OCI-LY7 (cell line): Measurements from ENCODE around the gene SYT14. TPM values are rescaled to one million over a fixed set of nuclear protein-coding genes. Genes with fewer than 3 reads are reported as not detected.
"Not testable (repeated sequence)": the region's sequence is repeated elsewhere in the genome, so short reads cannot be mapped to it uniquely, and the experiment has no call there.

Experiments used
- Bru-seq: library from RNA; stranded (reverse); fragments of 400-500 nt; gene quantifications from one replicate; lab custom pipeline; 2021; lab: Mats Ljungman, UMichigan
- BruChase-seq, 2 experiments: library from RNA; stranded (reverse); fragments of 400-500 nt; gene quantifications; one replicate each; lab custom pipeline; 2021; lab: Mats Ljungman, UMichigan
- BruUV-seq: library from RNA; stranded (reverse); fragments of 400-500 nt; replicated peaks from 2 replicates; lab custom pipeline; 2021; lab: Mats Ljungman, UMichigan
- CTCF ChIA-PET: fragments of 300-600 bp; sonication (Branson Sonifier 250); formaldehyde crosslinking; loops from one replicate; lab custom pipeline; 2022; ENCODE audit warnings: antibody characterized with exemption; ENCODE audit not compliant: unreplicated experiment; lab: Charles Lee
- POLR2A ChIA-PET: fragments of 300-600 bp; sonication (Branson Sonifier 250); formaldehyde crosslinking; loops from one replicate; lab custom pipeline; 2022; ENCODE audit warnings: antibody characterized with exemption; lab: Charles Lee
- DNase-seq: peaks from one replicate; pipeline ENCODE4 v3.0.0-alpha.2; 2015; ENCODE audit warnings: low spot score
- H2AFZ ChIP-seq: fragments of 200-600 bp; sonication (generic), shearing (Covaris generic); 2 replicates; pipeline ENCODE4 v1.6.1; 2014; ENCODE audit warnings: mild to moderate bottlenecking, antibody characterized with exemption, low read length, moderate library complexity
- H3K27ac ChIP-seq: fragments of 200-600 bp; sonication (generic); 2 replicates; pipeline ENCODE4 v1.5.1; 2014; ENCODE audit warnings: mixed run types, low read depth, mild to moderate bottlenecking, moderate library complexity, low read length, inconsistent platforms; ENCODE audit not compliant: poor library complexity, severe bottlenecking
- H3K36me3 ChIP-seq: fragments of 200-600 bp; sonication (generic); 2 replicates; pipeline ENCODE4 v1.6.1; 2014; ENCODE audit warnings: mild to moderate bottlenecking, antibody characterized with exemption, low read length, moderate library complexity, mixed read lengths; ENCODE audit not compliant: insufficient read depth
- H3K4me1 ChIP-seq: fragments of 200-600 bp; sonication (generic); 2 replicates; pipeline ENCODE4 v1.5.1; 2014; ENCODE audit warnings: mild to moderate bottlenecking, low read length; ENCODE audit not compliant: insufficient read depth, poor library complexity, severe bottlenecking
- H3K4me2 ChIP-seq: fragments of 200-600 bp; sonication (generic); 2 replicates; pipeline ENCODE4 v1.6.1; 2014; ENCODE audit warnings: mild to moderate bottlenecking, low read length
- H3K4me3 ChIP-seq: fragments of 200-600 bp; sonication (generic); 2 replicates; pipeline ENCODE4 v1.5.1; 2014; ENCODE audit warnings: mild to moderate bottlenecking, low read depth, low read length; ENCODE audit not compliant: poor library complexity, severe bottlenecking
- H3K79me2 ChIP-seq: fragments of 200-600 bp; sonication (generic); 2 replicates; pipeline ENCODE4 v1.6.1; 2016; ENCODE audit warnings: low read depth, mild to moderate bottlenecking, low read length, moderate library complexity, mixed read lengths; ENCODE audit not compliant: insufficient read depth
- H3K9me2 ChIP-seq: fragments of 200-600 bp; sonication (generic); 2 replicates; pipeline ENCODE4 v1.6.1; 2016; ENCODE audit warnings: mild to moderate bottlenecking, low read length, mixed read lengths; ENCODE audit not compliant: insufficient read depth
- H3K9me3 ChIP-seq: fragments of 200-600 bp; sonication (generic); 2 replicates; pipeline ENCODE4 v1.6.1; 2014; ENCODE audit warnings: mild to moderate bottlenecking, mixed run types, low read length, mixed read lengths
- H4K20me1 ChIP-seq: fragments of 200-600 bp; sonication (generic); 2 replicates; pipeline ENCODE4 v1.6.1; 2014; ENCODE audit warnings: mild to moderate bottlenecking, antibody characterized with exemption, low read length, moderate library complexity, mixed read lengths; ENCODE audit not compliant: insufficient read depth
- EZH2phosphoT487 ChIP-seq: fragments of 200-600 bp; sonication (generic); IDR thresholded peaks from 2 replicates; pipeline ENCODE4 v1.6.1; 2018; ENCODE audit warnings: low read depth, borderline replicate concordance, mild to moderate bottlenecking, mixed run types, antibody characterized with exemption, low read length, moderate library complexity, mixed read lengths
- intact Hi-C: fragments of 100-400 bp; cut with micrococcal nuclease; formaldehyde crosslinking; loops from one replicate; pipeline ENCODE4 v1.10.0; 2022; ENCODE audit not compliant: unreplicated experiment
- long read RNA-seq: library from polyadenylated mRNA; stranded (forward); transcript quantifications from one replicate; pipeline ENCODE4 v2.0.0, GENCODE V29; 2022
- total RNA-seq, 2 experiments: library from RNA; depleted of rRNA in 1 of 2; stranded (reverse); fragments of >200 nt in 1 of 2; shearing (Covaris generic) in 1 of 2; gene quantifications; 2 replicates each; pipeline ENCODE4 v1.2.3, GENCODE V29; 2014 to 2022
- TF ChIP-seq, protein P1 (sequence below): fragments of 200-600 bp; sonication (generic); conservative IDR thresholded peaks from 2 replicates; pipeline ENCODE4 v1.5.1; 2014; ENCODE audit warnings: mild to moderate bottlenecking, antibody characterized with exemption, low read length, moderate library complexity, mixed read lengths

The SYT14 gene
- total RNA-seq (2014; rRNA removed; shearing (Covaris generic)) (not detected in 2 replicates), total RNA-seq (2022) (not detected in 2 replicates), Bru-seq, nascent RNA (percentile 1 among the genes with signal in this experiment), BruChase-seq, experiment 1, labeled RNA remaining after a 6-hour chase (not detected), BruChase-seq, experiment 2, labeled RNA remaining after a 2-hour chase (percentile 1 among the genes with signal in this experiment)
- long read RNA-seq = 0 reads

DNA sequence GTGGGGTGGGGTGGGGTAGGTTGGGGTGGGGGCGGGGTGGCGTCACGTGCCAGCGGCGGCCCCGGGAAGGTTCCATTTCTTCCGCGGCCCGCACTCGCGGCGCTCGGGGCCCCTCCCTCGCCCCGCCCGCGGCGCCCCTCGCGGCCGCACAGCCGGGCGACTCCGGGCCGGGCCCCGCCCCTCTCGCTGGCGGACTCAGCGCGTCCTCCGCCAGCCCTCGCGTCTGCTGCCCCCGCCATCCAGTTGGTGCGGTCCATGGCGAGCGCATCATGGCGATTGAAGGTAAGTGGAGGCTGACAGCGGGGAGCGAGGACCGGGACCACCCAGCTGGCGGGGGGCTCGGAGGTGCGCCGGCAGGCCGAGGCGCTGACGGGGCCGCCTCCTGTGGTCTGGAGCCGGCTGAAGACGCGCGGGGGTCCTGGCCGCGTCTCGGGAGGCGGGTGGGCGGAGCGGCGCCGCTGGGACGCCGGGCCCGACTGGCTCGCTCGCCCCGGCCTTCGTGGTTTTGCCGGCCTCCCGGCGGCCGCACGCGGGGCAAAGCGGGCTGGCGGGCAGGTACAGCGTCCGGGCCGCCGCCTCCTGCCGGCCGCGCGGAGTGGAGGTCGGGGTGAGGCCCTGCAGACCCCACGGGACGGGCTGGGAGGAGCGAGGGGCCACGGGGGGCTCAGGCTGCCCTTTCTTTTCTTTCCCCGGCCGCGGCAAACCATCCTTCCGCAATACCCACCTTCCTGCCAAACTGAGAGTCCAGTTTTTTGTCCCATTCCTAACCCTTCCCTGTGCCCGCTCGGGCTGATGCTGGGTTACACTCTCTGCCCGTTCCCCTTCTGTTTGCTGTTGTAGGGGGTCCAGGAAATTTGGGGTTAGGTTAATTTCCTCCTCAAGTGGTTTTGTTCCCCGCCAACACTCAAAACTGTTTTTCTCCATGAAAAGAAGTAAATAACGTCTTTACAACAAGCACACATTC, at the start of gene SYT14:
Gene SYT14, plus strand, starts transcription at position 222 of the 964 bp plus-strand sequence. Its CDS starts 48 bp downstream, at position 270.
- H3K9me3 ChIP-seq = no peaks in the 10 kb centered on the region
- no peak within 1 kb of the TSS for H3K4me3 ChIP-seq
- intact Hi-C loops = no loop called here
- no peak within 1 kb of the TSS for H2AFZ ChIP-seq
- no peak within 1 kb of the TSS for H3K4me2 ChIP-seq
- no TSS peak for BruUV-seq
- no peak for TF ChIP-seq EZH2phosphoT487
- TF ChIP-seq, protein P1, sequence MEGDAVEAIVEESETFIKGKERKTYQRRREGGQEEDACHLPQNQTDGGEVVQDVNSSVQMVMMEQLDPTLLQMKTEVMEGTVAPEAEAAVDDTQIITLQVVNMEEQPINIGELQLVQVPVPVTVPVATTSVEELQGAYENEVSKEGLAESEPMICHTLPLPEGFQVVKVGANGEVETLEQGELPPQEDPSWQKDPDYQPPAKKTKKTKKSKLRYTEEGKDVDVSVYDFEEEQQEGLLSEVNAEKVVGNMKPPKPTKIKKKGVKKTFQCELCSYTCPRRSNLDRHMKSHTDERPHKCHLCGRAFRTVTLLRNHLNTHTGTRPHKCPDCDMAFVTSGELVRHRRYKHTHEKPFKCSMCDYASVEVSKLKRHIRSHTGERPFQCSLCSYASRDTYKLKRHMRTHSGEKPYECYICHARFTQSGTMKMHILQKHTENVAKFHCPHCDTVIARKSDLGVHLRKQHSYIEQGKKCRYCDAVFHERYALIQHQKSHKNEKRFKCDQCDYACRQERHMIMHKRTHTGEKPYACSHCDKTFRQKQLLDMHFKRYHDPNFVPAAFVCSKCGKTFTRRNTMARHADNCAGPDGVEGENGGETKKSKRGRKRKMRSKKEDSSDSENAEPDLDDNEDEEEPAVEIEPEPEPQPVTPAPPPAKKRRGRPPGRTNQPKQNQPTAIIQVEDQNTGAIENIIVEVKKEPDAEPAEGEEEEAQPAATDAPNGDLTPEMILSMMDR = no peak
- DNase-seq = no peak
- H3K79me2 ChIP-seq = no peaks in the 10 kb centered on the region
- CTCF ChIA-PET = no interaction called here
- no peak within 1 kb of the TSS for H3K27ac ChIP-seq
- H3K36me3 ChIP-seq = no peaks in the 10 kb centered on the region
- no peaks in the 10 kb centered on the region for H3K4me1 ChIP-seq
- H3K9me2 ChIP-seq = no peaks in the 10 kb centered on the region
- POLR2A ChIA-PET = no interaction called here
- no peaks in the 10 kb centered on the region for H4K20me1 ChIP-seq

DNA sequence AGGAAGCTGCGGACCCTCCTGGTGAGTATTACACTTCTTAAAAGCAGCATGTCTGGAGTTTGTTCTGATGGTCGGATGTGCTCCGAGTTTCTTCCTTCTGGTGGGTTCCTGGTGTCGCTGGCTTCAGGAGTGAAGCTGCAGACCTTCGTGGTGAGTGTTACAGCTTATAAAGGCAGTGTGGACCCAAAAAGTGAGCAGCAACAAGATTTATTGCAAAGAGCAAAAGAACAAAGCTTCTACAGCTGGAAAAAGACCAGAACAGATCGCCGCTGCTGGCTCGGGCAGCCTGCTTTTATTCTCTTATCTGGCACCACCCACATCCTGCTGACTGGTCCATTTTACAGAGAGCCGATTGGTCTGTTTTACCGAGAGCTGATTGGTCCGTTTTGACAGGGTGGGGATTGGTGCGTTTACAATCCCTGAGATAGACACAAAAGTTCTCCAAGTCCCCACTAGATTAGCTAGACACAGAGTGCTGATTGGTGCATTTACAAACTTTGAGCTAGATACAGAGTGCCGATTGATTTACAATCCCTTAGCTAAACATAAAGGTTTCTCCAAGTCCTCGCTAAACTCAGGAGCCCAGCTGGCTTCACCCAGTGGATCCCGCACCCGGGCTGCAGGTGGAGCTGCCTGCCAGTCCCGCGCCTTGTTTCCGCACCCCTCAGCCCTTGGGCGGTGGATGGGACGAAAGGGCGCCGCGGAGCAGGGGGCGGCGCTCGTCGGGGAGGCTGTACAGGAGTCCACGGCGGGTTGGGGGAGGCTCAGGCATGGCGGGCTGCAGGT, 49.5 kb upstream of the SYT14 start:
- H3K36me3 ChIP-seq, H3K9me3 ChIP-seq, H3K27ac ChIP-seq, H3K9me2 ChIP-seq, H3K4me1 ChIP-seq, CTCF ChIA-PET, H2AFZ ChIP-seq, H3K4me2 ChIP-seq, DNase-seq, H3K4me3 ChIP-seq, BruUV-seq, H4K20me1 ChIP-seq, intact Hi-C loops, H3K79me2 ChIP-seq, POLR2A ChIA-PET: not testable (repeated sequence)

DNA sequence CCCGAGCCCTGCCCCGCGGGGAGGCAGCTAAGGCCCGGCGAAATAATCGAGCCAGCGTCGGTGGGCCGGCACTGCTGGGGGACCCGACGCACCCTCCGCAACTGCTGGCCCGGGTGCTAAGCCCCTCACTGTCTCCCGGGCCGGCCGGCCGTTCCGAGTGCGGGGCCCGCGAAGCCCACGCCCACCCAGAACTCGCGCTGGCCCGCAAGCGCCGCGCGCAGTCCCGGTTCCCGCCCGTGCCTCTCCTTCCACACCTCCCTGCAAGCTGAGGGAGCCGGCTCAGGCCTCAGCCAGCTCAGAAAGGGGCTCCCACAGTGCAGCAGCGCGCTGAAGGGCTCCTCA, 49.0 kb upstream of the SYT14 start:
- CTCF ChIA-PET = no interaction called here
- Histone ChIP-seq H3K36me3 (no peaks in the 10 kb centered on the region), H3K79me2 (no peaks in the 10 kb centered on the region), H4K20me1 (no peaks in the 10 kb centered on the region), H3K4me2 (no peak overlapping the region), H3K4me3 (no peak overlapping the region), H3K4me1 (no peaks in the 10 kb centered on the region), H3K27ac (no peak overlapping the region), H3K9me3 (no peaks in the 10 kb centered on the region), H2AFZ (no peak overlapping the region), H3K9me2 (no peaks in the 10 kb centered on the region)
- POLR2A ChIA-PET = no interaction called here
- intact Hi-C loops = no loop called here
- TF ChIP-seq, protein P1 = no peak
- TF ChIP-seq EZH2phosphoT487 = no peak
- no peak for DNase-seq
- no TSS peak for BruUV-seq
